Cardiac muscle cell (in vitro differentiated cells and primary cell): Measurements from ENCODE around the gene SPATA13. TPM values are rescaled to one million over a fixed set of nuclear protein-coding genes. Genes with fewer than 3 reads are reported as not detected.

Experiments used
- DNase-seq, 2 donors: peaks; one replicate each; pipeline versions ENCODE4 v3.0.0 to v3.0.0-alpha.2; 2010 to 2017; ENCODE audit warnings: low read depth in 1 of 2, low spot score in 1 of 2
- H3K27ac ChIP-seq: fragments of 200-600 bp; sonication (generic); 2 replicates; pipeline ENCODE4 v1.5.1; 2016
- H3K27me3 ChIP-seq: fragments of 200-600 bp; sonication (generic); 2 replicates; pipeline ENCODE4 v1.6.0; 2016; ENCODE audit warnings: control low read depth
- H3K36me3 ChIP-seq: fragments of 200-600 bp; sonication (generic); 2 replicates; pipeline ENCODE4 v1.5.1; 2016; ENCODE audit warnings: control low read depth
- H3K4me1 ChIP-seq: fragments of 200-600 bp; sonication (generic); 2 replicates; pipeline ENCODE4 v1.8.1; 2017; ENCODE audit warnings: low read depth, mild to moderate bottlenecking, mixed run types
- H3K4me3 ChIP-seq: fragments of 200-600 bp; sonication (generic); 2 replicates; pipeline ENCODE4 v1.5.1; 2016; ENCODE audit warnings: mild to moderate bottlenecking
- H3K9me3 ChIP-seq: fragments of 200-600 bp; sonication (generic); 2 replicates; pipeline ENCODE4 v1.5.1; 2017; ENCODE audit warnings: low read depth, mild to moderate bottlenecking, control low read depth
- polyA plus RNA-seq: library from polyadenylated mRNA; unstranded; fragments of >200 nt; fragmentation: Nextera tagmentation; extraction: Ambion mirVana; gene quantifications from 2 replicates; pipeline ENCODE4 v1.2.1, GENCODE V29; 2016
- total RNA-seq: library from RNA; depleted of rRNA; stranded (reverse); fragments of >200 nt; gene quantifications from 2 replicates; pipeline ENCODE4 v1.2.3, GENCODE V29; 2016
- TF ChIP-seq, protein P1 (sequence below): IDR thresholded peaks from 2 replicates; pipeline ENCODE4 v1.5.1; 2012; ENCODE audit warnings: low read depth, mild to moderate bottlenecking, low read length

Gene SPATA13
- total and polyA plus RNA-seq, 2 experiments from 2014 or later: 3.9 to 23.3 TPM

DNA sequence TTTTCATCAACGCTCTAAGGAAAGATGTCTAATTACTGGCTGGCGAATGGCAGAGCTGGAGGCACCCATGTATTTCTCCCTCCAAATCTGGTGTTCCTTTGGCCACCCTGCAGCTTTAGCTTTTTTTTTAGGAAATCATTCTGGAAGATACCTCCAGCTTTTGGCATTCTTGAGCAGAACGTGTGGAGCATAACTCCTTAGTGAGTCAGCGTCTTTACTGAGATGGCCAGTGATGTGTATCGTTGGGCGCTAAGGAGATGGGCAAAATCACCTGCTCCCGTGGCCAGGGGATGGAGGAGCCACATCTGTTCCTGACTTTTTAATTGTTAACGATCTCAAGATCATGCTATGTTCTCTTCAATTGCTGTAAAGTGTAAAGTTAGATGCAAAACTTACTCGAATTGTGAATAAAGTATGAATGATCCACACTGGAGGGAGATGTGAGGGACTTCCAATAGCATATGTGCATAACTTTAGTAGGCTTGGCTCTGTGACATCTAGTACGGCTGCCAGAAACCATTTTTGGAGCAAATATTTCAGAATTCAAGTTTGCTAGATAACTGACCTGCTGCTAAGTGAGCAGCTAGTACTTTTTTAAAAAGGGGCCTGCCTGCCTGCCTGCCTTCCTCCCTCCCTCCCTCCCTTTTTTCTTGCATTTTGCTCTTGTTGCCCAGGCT lies 124.5 kb downstream of the SPATA13 start:
- Histone ChIP-seq H3K4me1 (peaks cover 7% of the 10 kb centered on the region), H3K27ac (no peak overlapping the region), H3K9me3 (no peaks in the 10 kb centered on the region), H3K36me3 (no peaks in the 10 kb centered on the region), H3K27me3 (no peaks in the 10 kb centered on the region), H3K4me3 (no peak overlapping the region)
- TF ChIP-seq, protein P1, sequence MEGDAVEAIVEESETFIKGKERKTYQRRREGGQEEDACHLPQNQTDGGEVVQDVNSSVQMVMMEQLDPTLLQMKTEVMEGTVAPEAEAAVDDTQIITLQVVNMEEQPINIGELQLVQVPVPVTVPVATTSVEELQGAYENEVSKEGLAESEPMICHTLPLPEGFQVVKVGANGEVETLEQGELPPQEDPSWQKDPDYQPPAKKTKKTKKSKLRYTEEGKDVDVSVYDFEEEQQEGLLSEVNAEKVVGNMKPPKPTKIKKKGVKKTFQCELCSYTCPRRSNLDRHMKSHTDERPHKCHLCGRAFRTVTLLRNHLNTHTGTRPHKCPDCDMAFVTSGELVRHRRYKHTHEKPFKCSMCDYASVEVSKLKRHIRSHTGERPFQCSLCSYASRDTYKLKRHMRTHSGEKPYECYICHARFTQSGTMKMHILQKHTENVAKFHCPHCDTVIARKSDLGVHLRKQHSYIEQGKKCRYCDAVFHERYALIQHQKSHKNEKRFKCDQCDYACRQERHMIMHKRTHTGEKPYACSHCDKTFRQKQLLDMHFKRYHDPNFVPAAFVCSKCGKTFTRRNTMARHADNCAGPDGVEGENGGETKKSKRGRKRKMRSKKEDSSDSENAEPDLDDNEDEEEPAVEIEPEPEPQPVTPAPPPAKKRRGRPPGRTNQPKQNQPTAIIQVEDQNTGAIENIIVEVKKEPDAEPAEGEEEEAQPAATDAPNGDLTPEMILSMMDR: no peak
- DNase-seq: no peak

DNA sequence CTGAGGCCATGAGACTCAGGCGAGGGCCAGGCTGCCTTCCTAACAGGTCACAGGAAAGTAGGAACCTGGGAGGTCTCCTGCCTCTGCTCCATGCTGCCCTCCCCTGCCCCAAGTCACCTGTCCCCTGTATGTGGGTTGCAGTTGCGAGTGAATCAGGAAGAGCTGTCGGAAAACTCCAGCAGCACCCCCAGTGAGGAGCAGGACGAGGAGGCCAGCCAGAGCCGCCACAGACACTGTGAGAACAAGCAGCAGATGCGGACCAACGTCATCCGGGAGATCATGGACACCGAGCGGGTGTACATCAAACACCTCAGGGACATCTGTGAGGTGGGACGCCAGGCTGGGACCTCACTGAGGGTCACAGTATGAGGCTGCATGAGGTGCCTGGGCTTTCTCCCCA lies 126.1 kb downstream of the SPATA13 start:
- DNase-seq: no peak
- H3K27ac ChIP-seq: no peak overlapping the region
- H3K9me3 ChIP-seq: no peaks in the 10 kb centered on the region
- no peak overlapping the region for H3K4me3 ChIP-seq
- H3K36me3 ChIP-seq: no peaks in the 10 kb centered on the region
- TF ChIP-seq, protein P1: no peak
- no peaks in the 10 kb centered on the region for H3K27me3 ChIP-seq
- peaks cover 7% of the 10 kb centered on the region for H3K4me1 ChIP-seq

- no peaks in the 10 kb centered on the region for H3K27me3 ChIP-seq
- H3K9me3 ChIP-seq: no peaks in the 10 kb centered on the region
- H3K36me3 ChIP-seq: no peaks in the 10 kb centered on the region
- H3K4me3 ChIP-seq: no peak overlapping the region
- TF ChIP-seq, protein P1: no peak
- DNase-seq: no peak
- H3K27ac ChIP-seq: no peak overlapping the region
- no peaks in the 10 kb centered on the region for H3K4me1 ChIP-seq
Measured at GRCh38 chr13:24287748-24288287, 127.3 kb downstream of the SPATA13 start.

GRCh38 chr13:24288870-24289269 lies 128.3 kb downstream of the SPATA13 start:
- no peak for DNase-seq
- Histone ChIP-seq H3K27ac (no peak overlapping the region), H3K9me3 (no peaks in the 10 kb centered on the region), H3K27me3 (no peaks in the 10 kb centered on the region), H3K4me1 (no peaks in the 10 kb centered on the region), H3K4me3 (no peak overlapping the region), H3K36me3 (no peaks in the 10 kb centered on the region)
- TF ChIP-seq, protein P1: no peak

DNA sequence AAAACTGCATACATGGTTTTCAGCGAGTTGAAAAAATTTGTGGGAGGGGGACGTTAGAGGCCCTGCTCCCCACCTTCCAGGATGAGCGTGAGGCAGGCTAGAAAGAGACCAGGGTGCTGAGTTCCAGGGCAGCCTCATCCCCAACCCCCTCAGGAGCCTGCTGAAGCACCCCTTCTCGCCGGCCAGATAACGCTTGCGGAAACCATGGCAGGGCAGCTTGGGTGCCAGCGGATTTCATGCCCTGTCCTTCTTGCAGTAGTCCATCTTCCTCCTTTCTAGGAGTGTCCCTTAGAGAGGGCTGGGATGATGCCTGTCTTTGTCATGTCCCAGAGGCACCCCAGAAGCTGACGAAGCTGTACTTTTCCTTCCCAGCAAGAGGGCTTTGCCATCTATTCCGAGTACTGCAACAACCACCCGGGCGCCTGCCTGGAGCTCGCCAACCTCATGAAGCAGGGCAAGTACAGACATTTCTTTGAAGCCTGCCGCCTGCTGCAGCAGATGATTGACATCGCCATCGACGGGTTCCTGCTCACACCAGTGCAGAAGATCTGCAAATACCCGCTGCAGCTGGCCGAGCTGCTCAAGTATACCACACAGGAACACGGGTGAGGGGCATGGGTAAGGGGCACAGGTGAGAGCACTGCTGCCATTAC lies 129.9 kb downstream of the SPATA13 start:
- Histone ChIP-seq H3K27me3 (no peaks in the 10 kb centered on the region), H3K9me3 (no peaks in the 10 kb centered on the region), H3K4me1 (no peaks in the 10 kb centered on the region), H3K36me3 (no peaks in the 10 kb centered on the region), H3K4me3 (no peak overlapping the region), H3K27ac (no peak overlapping the region)
- DNase-seq: no peak
- TF ChIP-seq, protein P1: no peak
